T-helper 2 cell treated with Interferon-gamma antibody and Interleukin-4, amounts not matched to agents 5 μg/mL and 100 μg/mL, for 36 hours (primary cell): ENCODE data around the gene NAGS.
A peak's percentile ranks its signal among the peaks of the same experiment; 100 is the strongest.
"Not testable (repeated sequence)": the region's sequence is repeated elsewhere in the genome, so short reads cannot be mapped to it uniquely, and the experiment has no call there.

ENCODE experiments used
- DNase-seq: peaks from one replicate; pipeline ENCODE4 v3.0.0; 2021; ENCODE audit warnings: low spot score
- H3K27ac Mint-ChIP-seq: one replicate; pipeline ENCODE4 v1.8.0; 2021; ENCODE audit warnings: mild to moderate bottlenecking, mixed read lengths
- H3K27me3 Mint-ChIP-seq: one replicate; pipeline ENCODE4 v1.8.0; 2021; ENCODE audit warnings: low read depth, mixed read lengths
- H3K36me3 Mint-ChIP-seq: one replicate; pipeline ENCODE4 v1.8.0; 2021; ENCODE audit warnings: low read depth, mixed read lengths
- H3K4me1 Mint-ChIP-seq: one replicate; pipeline ENCODE4 v1.8.0; 2021; ENCODE audit warnings: low read depth, mixed read lengths
- H3K4me3 Mint-ChIP-seq: one replicate; pipeline ENCODE4 v1.8.0; 2022; ENCODE audit warnings: mild to moderate bottlenecking, moderate library complexity, mixed read lengths
- H3K9me3 Mint-ChIP-seq: one replicate; pipeline ENCODE4 v1.8.0; 2021; ENCODE audit warnings: mixed read lengths

The NAGS gene

DNA sequence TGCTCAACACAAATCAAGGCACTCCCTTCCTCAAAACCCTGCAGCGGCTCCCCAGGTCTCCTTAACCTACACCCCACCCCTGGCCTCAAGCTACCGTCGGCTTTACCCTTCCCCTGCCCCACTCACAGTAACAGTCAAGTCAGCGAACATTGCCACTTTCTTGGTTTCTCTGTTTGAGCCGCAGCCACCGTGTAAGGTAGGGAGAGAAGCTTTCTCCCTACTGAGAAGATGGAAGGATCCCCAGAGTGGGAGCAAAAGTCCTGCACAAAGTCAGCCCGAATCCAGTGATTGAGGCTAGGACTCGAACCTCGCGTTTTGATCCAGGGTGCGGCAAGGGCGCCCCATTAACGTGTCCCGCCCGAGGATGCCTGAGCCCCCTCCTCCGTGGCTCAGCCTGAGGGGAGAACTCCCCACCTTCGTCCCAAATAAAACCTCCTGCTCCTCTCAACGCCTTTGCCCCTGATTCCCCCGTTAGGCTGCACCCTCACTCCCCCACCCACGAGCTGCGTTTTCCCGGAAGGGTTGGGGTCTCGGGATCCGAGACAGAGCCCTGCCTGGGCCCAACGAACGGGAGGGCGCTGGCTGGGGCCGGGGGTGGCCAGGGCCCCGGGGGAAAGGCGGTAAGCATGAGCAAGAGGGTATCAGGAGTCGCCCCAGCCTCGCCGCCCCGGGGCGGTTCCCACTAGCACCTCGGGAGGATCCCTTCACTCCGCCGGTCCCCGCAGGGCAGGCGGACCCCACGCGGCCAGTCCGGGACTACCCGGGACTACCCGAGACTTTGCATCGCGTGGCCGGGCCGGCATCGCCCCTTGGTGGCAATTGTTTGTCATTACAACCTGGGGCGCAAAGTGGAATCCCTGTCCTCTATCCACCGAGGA is 9.9 kb upstream of the NAGS start:
- DNase-seq, result peak; percentile 56
- no peaks in the 10 kb centered on the region for H3K9me3 Mint-ChIP-seq
- H3K36me3 Mint-ChIP-seq, result no peaks in the 10 kb centered on the region
- no peak overlapping the region for H3K4me3 Mint-ChIP-seq
- no peaks in the 10 kb centered on the region for H3K4me1 Mint-ChIP-seq
- peaks cover 31% of the 10 kb centered on the region for H3K27me3 Mint-ChIP-seq
- H3K27ac Mint-ChIP-seq, result no peak overlapping the region

DNA sequence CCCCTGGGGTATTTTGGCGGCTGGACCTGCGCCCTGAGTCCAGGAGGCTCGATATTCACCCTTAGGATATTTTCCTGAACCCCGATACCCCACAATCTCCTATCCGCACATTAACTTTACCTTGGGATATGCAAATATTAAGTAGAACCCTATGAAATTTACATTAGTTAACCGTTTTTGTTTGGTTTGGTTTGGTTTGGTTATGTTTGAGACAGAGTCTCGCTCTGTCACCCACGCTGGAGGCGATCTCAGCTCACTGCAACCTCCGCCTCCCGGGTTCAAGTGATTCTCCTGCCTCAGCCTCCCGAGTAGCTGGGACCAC is 9.3 kb upstream of the NAGS start:
- Mint-ChIP-seq H3K4me3 (no peak overlapping the region), H3K36me3 (no peaks in the 10 kb centered on the region), H3K4me1 (no peaks in the 10 kb centered on the region), H3K27me3 (peaks cover 34% of the 10 kb centered on the region), H3K27ac (no peak overlapping the region), H3K9me3 (no peaks in the 10 kb centered on the region)
- no peak for DNase-seq

DNA sequence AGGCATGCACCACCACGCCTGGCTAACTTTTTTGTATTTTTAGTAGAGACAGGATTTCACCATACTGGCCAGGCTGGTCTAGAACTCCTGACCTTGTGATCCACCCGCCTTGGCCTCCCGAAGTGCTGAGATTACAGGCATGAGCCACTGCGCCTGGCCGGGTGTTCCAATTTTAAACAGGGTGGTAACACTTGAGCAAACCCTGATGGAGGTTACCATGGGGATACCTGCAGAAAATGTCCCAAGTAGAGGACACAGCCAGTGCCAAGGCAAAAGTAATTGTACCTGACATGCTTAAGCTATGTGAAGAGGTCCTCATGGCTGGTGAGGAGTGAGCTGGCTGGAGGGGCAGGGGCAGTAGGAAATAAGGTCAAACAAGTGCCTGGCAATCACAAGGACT is 7.2 kb upstream of the NAGS start:
- H3K27me3 Mint-ChIP-seq, result peaks cover 36% of the 10 kb centered on the region
- not testable (repeated sequence) for H3K27ac Mint-ChIP-seq, H3K36me3 Mint-ChIP-seq, H3K4me1 Mint-ChIP-seq, DNase-seq, H3K9me3 Mint-ChIP-seq, H3K4me3 Mint-ChIP-seq

DNA sequence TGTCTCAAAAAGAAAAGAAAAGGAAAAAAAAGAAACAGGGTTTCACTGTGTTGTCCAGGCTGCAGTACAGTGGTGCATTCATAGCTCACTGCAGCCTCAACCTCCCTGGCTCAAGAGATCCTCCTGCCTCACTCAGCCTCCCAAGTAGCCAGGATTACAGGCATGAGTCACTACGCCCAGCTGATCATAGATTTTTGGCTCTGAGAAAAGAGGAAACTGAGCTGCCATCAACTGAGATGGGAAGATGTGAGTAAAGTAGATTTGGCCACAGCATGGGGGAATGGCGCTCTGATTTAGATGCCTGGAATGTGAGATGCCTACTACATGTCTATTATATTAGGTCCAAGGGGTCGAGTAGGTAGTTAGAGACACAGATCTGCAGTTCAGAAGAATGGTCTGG is 5.9 kb upstream of the NAGS start:
- no peak for DNase-seq
- H3K27ac Mint-ChIP-seq, result no peak overlapping the region
- no peaks in the 10 kb centered on the region for H3K9me3 Mint-ChIP-seq
- H3K4me1 Mint-ChIP-seq, result no peaks in the 10 kb centered on the region
- H3K36me3 Mint-ChIP-seq, result no peaks in the 10 kb centered on the region
- no peak overlapping the region for H3K4me3 Mint-ChIP-seq
- peaks cover 35% of the 10 kb centered on the region for H3K27me3 Mint-ChIP-seq

DNA sequence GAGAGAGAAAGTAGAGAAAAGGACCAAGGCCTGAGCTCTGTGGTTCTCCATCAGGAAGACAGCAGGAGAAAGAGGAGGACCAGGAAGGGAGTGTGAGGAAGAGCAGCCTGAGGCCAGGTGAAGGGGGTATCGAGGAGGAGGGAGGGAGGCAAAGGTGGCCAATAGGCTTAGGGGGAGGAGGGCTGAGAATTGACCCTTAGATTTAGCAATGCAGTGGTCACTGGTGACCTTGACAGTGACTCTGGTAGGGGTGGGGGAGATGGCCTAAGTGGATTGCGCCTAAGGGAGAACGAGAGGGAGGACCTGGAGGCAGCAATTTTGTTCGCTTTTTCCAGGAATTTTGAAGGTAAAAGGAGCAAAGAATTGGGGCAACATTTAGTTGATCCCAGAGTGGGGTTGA is 5.4 kb upstream of the NAGS start:
- no peaks in the 10 kb centered on the region for H3K4me1 Mint-ChIP-seq
- no peak for DNase-seq
- no peaks in the 10 kb centered on the region for H3K9me3 Mint-ChIP-seq
- no peak overlapping the region for H3K4me3 Mint-ChIP-seq
- peaks cover 37% of the 10 kb centered on the region for H3K27me3 Mint-ChIP-seq
- no peaks in the 10 kb centered on the region for H3K36me3 Mint-ChIP-seq
- H3K27ac Mint-ChIP-seq, result no peak overlapping the region

DNA sequence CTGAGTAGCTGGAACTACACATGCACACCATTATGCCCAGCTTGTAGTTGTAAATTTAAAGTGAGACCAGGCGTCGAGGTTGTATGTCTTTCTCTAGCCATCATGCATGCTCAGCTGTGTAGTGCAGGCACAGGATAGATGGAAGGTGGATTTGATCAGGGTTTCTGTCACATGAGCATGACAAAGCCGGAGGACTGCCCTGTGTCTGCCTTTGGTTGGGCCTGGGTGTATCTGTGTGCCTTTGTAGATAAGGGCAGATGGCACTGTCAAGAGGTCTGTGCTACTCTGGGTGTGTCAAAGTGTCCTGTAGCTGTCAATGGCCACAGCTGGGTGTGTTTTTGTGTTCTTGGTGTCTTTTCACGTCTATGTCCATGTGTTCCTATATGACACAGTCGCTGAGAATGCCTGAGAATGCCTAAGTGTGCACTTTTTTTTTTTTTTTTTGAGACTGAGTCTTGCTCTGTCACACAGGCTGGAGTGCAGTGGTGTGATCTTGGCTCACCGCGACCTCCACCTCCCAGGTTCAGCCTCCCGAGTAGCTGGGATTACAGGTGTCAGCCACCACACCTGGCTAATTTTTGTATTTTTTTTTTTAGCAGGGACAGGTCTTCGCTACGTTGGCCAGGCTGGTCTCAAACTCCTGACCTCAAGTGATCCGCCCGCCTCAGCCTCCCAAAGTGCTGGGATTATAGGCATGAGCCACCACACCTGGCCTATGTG is 4.1 kb upstream of the NAGS start:
- Mint-ChIP-seq H3K27ac (no peak overlapping the region), H3K4me3 (no peak overlapping the region), H3K27me3 (peaks cover 33% of the 10 kb centered on the region), H3K9me3 (no peaks in the 10 kb centered on the region), H3K4me1 (no peaks in the 10 kb centered on the region), H3K36me3 (no peaks in the 10 kb centered on the region)
- no peak for DNase-seq

DNA sequence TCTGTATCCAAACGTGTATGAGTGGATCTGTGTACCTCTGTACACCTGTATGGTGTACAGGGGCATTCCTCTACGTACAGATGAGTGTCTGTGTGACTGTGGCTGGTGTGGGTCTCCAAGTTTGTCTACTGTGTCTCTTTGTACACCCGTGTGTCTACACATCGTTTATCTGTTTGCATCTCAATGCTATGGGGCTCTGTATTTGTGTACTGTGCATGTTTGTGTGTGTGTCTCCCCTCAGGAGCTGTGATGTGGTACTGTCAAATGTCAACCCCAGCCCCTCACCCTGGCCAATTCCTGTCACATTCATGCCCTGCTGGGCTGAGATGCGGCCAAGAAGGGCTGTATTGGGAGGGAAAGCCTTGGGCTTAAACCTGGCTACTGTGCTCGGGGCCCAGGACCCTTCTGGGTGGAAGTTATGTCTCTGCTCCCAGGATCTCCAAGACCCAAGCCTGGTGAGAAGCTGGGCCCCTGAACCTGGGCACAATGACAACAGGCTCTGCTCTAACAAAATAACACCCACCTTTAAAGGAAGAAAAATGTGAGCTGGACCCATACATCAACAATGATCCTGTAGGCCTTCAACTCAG is 3.5 kb upstream of the NAGS start:
- Mint-ChIP-seq H3K36me3 (no peaks in the 10 kb centered on the region), H3K27ac (no peak overlapping the region), H3K4me1 (peaks cover under 1% of the 10 kb centered on the region), H3K27me3 (peaks cover 33% of the 10 kb centered on the region), H3K4me3 (no peak overlapping the region), H3K9me3 (no peaks in the 10 kb centered on the region)
- no peak for DNase-seq

DNA sequence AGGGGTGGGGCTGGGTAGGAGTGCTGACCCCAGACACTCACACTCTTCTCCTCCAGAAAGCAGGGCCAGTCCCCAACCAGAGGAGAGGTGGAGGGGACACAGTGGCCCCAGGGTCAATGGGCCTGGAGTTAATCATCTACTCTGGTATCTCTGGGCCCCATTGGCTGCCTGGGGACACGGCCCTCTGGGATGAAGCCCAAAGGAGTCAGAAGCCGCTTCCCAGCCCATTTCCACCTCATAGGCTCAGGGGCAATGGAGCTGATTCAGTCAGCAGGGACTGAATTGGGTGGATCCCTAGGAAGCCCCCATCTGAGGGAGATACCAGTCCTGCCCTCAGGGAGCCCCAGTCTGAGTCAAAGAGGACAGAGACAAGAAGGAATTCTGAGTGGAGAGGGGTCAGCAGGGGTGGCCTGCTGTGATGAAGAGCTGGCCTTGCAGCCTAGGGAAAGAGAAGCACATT is 2.9 kb upstream of the NAGS start:
- peaks cover 35% of the 10 kb centered on the region for H3K27me3 Mint-ChIP-seq
- no peak overlapping the region for H3K4me3 Mint-ChIP-seq
- H3K27ac Mint-ChIP-seq, result no peak overlapping the region
- H3K9me3 Mint-ChIP-seq, result no peaks in the 10 kb centered on the region
- H3K36me3 Mint-ChIP-seq, result no peaks in the 10 kb centered on the region
- no peak for DNase-seq
- H3K4me1 Mint-ChIP-seq, result peaks cover 6% of the 10 kb centered on the region

DNA sequence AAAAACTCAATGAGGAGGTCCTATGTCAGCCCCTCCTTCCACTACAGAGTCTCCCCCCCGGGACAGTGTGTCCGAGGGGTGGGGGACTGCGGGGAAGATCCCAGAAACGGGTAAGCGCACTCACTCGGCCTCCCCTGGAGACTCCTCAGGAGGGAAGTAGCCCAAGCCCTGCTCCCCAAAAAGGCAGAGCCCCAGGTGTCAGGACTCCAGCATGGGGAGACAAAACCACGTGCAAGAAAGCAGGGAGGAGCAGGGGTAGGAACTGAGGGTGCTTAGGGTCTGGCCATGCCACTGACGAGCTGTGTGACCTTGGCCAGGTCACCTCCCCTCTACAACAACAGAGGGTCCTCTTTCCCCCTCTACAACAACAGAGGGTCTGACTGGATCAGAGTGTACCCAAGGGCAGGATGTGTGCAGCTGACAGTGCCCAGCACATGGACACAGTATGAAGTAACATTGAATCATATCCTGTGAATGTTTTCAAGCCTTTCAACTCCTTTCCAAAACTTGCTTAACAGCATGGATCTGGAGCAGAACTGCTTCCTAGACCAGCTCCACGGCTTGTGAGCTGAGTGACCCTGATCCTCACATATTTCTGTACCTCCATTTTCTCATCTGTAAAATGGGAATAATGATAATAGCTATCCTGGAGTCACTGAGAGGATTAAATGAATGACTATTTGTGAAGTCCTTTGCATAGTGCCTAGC is 2.1 kb upstream of the NAGS start:
- Mint-ChIP-seq H3K27me3 (peaks cover 38% of the 10 kb centered on the region), H3K27ac (no peak overlapping the region), H3K36me3 (no peaks in the 10 kb centered on the region), H3K4me3 (no peak overlapping the region), H3K4me1 (peaks cover 11% of the 10 kb centered on the region), H3K9me3 (no peaks in the 10 kb centered on the region)
- no peak for DNase-seq

DNA sequence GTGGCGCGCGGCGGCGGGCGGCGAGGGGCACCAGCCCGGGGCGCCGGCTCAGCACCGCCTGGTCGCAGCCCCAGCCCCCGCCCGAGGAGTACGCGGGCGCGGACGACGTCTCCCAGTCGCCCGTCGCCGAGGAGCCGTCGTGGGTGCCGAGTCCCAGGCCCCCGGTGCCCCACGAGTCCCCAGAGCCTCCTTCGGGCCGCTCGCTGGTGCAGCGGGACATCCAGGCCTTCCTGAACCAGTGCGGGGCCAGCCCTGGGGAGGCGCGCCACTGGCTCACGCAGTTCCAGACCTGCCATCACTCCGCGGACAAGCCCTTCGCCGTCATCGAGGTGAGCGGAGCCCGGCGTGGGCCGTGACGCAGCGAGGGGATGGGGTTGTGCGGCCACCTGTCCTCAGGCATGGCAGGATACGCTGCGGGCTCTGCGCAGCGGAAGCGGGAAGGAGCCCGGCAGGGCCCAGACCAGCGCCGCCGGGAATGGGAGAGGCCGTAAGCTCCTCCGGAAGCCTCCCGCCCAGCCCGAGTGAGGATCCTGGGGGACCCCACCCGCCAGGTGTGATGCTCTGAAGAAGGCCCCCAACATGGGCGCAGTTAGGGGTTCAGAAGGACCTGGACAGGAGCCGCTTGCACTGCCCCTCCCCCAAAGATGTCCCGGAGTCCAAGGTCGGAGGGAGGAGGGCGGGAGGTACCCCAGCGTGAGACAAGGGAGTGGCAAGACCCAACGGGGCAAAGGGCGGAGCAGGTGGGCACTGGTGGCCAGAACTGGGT is 522 bp downstream of the NAGS start:
- peaks cover 19% of the 10 kb centered on the region for H3K4me1 Mint-ChIP-seq
- no peak overlapping the region for H3K4me3 Mint-ChIP-seq

DNA sequence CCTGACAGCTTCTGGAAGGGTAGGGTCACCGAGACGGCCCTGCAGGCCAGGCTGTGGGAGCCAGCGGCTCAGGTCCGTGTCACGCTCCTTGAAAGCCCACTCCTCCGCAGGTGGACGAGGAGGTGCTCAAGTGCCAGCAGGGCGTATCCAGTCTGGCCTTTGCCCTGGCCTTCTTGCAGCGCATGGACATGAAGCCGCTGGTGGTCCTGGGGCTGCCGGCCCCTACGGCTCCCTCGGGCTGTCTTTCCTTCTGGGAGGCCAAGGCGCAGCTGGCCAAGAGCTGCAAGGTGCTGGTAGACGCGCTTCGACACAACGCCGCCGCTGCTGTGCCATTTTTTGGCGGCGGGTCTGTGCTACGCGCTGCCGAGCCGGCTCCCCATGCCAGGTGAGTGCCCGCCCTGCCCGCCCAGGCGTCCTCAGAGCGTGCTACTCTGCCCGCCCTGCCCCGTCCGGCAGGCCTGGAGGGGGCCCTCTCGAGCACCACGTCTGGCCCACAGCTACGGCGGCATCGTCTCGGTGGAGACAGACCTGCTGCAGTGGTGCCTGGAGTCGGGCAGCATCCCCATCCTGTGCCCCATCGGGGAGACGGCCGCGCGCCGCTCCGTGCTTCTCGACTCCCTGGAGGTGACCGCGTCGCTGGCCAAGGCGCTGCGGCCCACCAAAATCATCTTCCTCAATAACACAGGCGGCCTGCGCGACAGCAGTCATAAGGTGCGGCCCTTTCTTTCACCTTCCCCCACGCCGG is 1.3 kb downstream of the NAGS start:
- Mint-ChIP-seq H3K27me3 (peaks cover 25% of the 10 kb centered on the region), H3K4me1 (peaks cover 19% of the 10 kb centered on the region), H3K4me3 (peak overlapping the region; percentile 79), H3K36me3 (peaks cover under 1% of the 10 kb centered on the region), H3K9me3 (no peaks in the 10 kb centered on the region), H3K27ac (peak overlapping the region; percentile 52)
- DNase-seq, result peak; percentile 34

More for the DNA sequence above, 522 bp downstream of the NAGS start:
- no peak for DNase-seq
- Mint-ChIP-seq H3K27ac (no peak overlapping the region), H3K36me3 (no peaks in the 10 kb centered on the region), H3K9me3 (no peaks in the 10 kb centered on the region), H3K27me3 (peaks cover 27% of the 10 kb centered on the region)

DNA sequence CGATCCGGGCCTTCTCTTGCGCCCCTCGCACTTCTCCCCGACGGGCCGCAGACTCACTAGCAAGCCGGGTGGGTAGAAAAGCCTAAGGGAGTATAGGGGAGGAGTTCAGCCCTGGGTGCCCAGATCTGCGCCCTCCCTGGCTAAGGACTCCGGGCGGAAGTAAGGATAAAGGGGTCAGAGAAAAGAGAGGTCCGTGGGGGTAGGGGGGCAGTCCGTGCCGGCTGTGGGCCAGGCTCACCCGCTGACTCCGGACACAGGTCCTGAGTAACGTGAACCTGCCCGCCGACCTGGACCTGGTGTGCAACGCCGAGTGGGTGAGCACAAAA is 1.8 kb downstream of the NAGS start:
- Mint-ChIP-seq H3K9me3 (no peaks in the 10 kb centered on the region), H3K36me3 (peaks cover 1% of the 10 kb centered on the region), H3K27ac (peak overlapping the region; percentile 52)

More for the DNA sequence above, 1.8 kb downstream of the NAGS start:
- DNase-seq, result no peak
- Mint-ChIP-seq H3K4me3 (peak overlapping the region; percentile 79), H3K4me1 (peaks cover 19% of the 10 kb centered on the region), H3K27me3 (peaks cover 25% of the 10 kb centered on the region)
